Tibial nerve (tissue), 4 donors: ENCODE data around the gene GSX1.

ENCODE experiments used
- EP300 ChIP-seq, 2 donors: sonication (generic); formaldehyde crosslinking; IDR thresholded peaks; one replicate each; pipeline ENCODE4 v1.6.1; 2017; ENCODE audit warnings: antibody characterized with exemption in 2 of 2, mild to moderate bottlenecking in 1 of 2
- POLR2A ChIP-seq, 2 donors: fragments of 450-650 bp; IDR thresholded peaks; one replicate each; pipeline ENCODE4 v1.6.1; 2017; ENCODE audit warnings: antibody characterized with exemption in 2 of 2, mild to moderate bottlenecking in 2 of 2, moderate library complexity in 2 of 2
- TF ChIP-seq, protein P1 (sequence below), 5 experiments: fragments of 200-600 bp in 3 of 5; fragments of 450-650 bp in 2 of 5; sonication (generic) in 3 of 5; IDR thresholded peaks; one replicate each; pipeline ENCODE4 v1.5.1; 2016 to 2019; ENCODE audit warnings: antibody characterized with exemption in 5 of 5, mild to moderate bottlenecking in 3 of 5, moderate library complexity in 2 of 5

DNA sequence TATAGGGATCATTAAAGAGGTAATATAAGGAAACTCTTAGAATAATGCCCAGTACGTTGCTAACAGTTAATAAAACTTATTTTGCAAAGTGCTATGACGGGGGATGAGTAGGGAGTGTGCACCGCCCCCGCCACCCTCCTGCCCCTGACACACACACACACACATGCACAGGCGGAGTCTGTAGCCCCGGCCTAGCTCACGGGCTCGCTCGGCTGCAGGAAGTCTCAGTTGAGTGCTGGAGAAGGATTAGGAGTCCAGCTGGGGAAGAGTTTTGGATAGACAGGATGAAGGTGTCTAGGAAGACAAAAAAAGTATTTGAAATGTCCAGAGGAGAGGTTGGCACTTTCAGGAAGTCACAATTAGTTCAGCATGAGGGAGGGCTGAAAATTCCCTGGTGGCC, 21.5 kb downstream of the GSX1 start:
- TF ChIP-seq, protein P1, sequence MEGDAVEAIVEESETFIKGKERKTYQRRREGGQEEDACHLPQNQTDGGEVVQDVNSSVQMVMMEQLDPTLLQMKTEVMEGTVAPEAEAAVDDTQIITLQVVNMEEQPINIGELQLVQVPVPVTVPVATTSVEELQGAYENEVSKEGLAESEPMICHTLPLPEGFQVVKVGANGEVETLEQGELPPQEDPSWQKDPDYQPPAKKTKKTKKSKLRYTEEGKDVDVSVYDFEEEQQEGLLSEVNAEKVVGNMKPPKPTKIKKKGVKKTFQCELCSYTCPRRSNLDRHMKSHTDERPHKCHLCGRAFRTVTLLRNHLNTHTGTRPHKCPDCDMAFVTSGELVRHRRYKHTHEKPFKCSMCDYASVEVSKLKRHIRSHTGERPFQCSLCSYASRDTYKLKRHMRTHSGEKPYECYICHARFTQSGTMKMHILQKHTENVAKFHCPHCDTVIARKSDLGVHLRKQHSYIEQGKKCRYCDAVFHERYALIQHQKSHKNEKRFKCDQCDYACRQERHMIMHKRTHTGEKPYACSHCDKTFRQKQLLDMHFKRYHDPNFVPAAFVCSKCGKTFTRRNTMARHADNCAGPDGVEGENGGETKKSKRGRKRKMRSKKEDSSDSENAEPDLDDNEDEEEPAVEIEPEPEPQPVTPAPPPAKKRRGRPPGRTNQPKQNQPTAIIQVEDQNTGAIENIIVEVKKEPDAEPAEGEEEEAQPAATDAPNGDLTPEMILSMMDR (IDR thresholded peaks at IDR 0.05) = no peak
- no peak for TF ChIP-seq POLR2A (IDR thresholded peaks at IDR 0.05)
- no peak for TF ChIP-seq EP300 (IDR thresholded peaks at IDR 0.05)
